Peyer's patch (tissue), 4 donors: Measurements from ENCODE around the gene MOB3B. TPM values are rescaled to one million over a fixed set of nuclear protein-coding genes. Genes with fewer than 3 reads are reported as not detected.

Experiments used
- DNase-seq, 3 donors: peaks; one replicate each; pipeline ENCODE4 v3.0.0-alpha.2; 2017 to 2019
- H3K27ac ChIP-seq, 4 donors: fragments of 200-600 bp; sonication (generic); one replicate each; pipeline ENCODE4 v1.5.1; 2016 to 2019
- H3K27me3 ChIP-seq, 2 donors: fragments of 200-600 bp; sonication (generic); one replicate each; pipeline ENCODE4 v1.5.1; 2019
- H3K36me3 ChIP-seq, 3 donors: fragments of 200-600 bp; sonication (generic); one replicate each; pipeline ENCODE4 v1.5.1; 2016 to 2019
- H3K4me1 ChIP-seq, 4 donors: fragments of 200-600 bp; sonication (generic); one replicate each; pipeline ENCODE4 v1.5.1; 2016 to 2019
- H3K4me3 ChIP-seq, 4 donors: fragments of 200-600 bp; sonication (generic); 1 replicate in 3 of 4; 2 replicates in 1 of 4; pipeline ENCODE4 v1.5.1; 2016 to 2019; ENCODE audit warnings: mild to moderate bottlenecking in 1 of 4
- H3K9me3 ChIP-seq, 4 donors: fragments of 200-600 bp; sonication (generic); one replicate each; pipeline ENCODE4 v1.5.1; 2016 to 2019; ENCODE audit warnings: mild to moderate bottlenecking in 1 of 4
- CTCF ChIP-seq, 6 experiments: fragments of 450-650 bp in 4 of 6; fragments of 200-600 bp in 2 of 6; sonication (generic) in 1 of 6; IDR thresholded peaks; one replicate each; pipeline ENCODE4 v1.5.1; 2017 to 2019; ENCODE audit warnings: antibody characterized with exemption in 6 of 6, mild to moderate bottlenecking in 3 of 6, moderate library complexity in 1 of 6
- POLR2A ChIP-seq, 2 donors: fragments of 450-650 bp; IDR thresholded peaks; one replicate each; pipeline ENCODE4 v1.5.1; 2017; ENCODE audit warnings: antibody characterized with exemption in 2 of 2, mild to moderate bottlenecking in 2 of 2, moderate library complexity in 2 of 2
- total RNA-seq, 4 donors: library from RNA; depleted of rRNA; stranded (reverse); fragments of >200 nt; gene quantifications; one replicate each; pipeline ENCODE4 v1.1.0, GENCODE V29; 2016

MOB3B gene
- total RNA-seq, 4 donors from 2014 or later, result 24.8 to 65.7 (median 36.4) TPM

- no peak overlapping the region for H3K4me3 ChIP-seq
- H3K36me3 ChIP-seq, result no peaks in the 10 kb centered on the region
- no peaks in the 10 kb centered on the region for H3K9me3 ChIP-seq
- TF ChIP-seq POLR2A (IDR thresholded peaks at IDR 0.05), result no peak
- TF ChIP-seq CTCF (IDR thresholded peaks at IDR 0.05), result no peak
- no peak for DNase-seq
- H3K27me3 ChIP-seq, result no peaks in the 10 kb centered on the region
- no peak overlapping the region for H3K27ac ChIP-seq
- H3K4me1 ChIP-seq, result peaks cover 0 to 27% (median 9%) of the 10 kb centered on the region in 4 donors
Observed at GRCh38 chr9:27438522-27438921, 91.1 kb downstream of the MOB3B start.

GRCh38 chr9:27437652-27438373 is 91.8 kb downstream of the MOB3B start:
- DNase-seq, result no peak
- no peaks in the 10 kb centered on the region for H3K36me3 ChIP-seq
- TF ChIP-seq CTCF (IDR thresholded peaks at IDR 0.05) (no peak), POLR2A (IDR thresholded peaks at IDR 0.05) (no peak)
- H3K9me3 ChIP-seq, result no peaks in the 10 kb centered on the region
- H3K27me3 ChIP-seq, result no peaks in the 10 kb centered on the region
- H3K27ac ChIP-seq, result peak overlapping the region in 1 of 4 donors; percentile 25
- no peak overlapping the region for H3K4me3 ChIP-seq
- H3K4me1 ChIP-seq, result peaks cover 0 to 24% (median 7%) of the 10 kb centered on the region in 4 donors

- no peaks in the 10 kb centered on the region for H3K27me3 ChIP-seq
- no peak overlapping the region for H3K4me3 ChIP-seq
- H3K27ac ChIP-seq, result no peak overlapping the region
- TF ChIP-seq CTCF (IDR thresholded peaks at IDR 0.05), result no peak
- no peak for TF ChIP-seq POLR2A (IDR thresholded peaks at IDR 0.05)
- no peaks in the 10 kb centered on the region for H3K9me3 ChIP-seq
- peaks cover 0 to 23% (median 2%) of the 10 kb centered on the region in 4 donors for H3K4me1 ChIP-seq
- no peaks in the 10 kb centered on the region for H3K36me3 ChIP-seq
- DNase-seq, result no peak
Observed at GRCh38 chr9:27436234-27436633, 93.4 kb downstream of the MOB3B start.

- peaks cover 0 to 23% (median 0%) of the 10 kb centered on the region in 4 donors for H3K4me1 ChIP-seq
- H3K36me3 ChIP-seq, result no peaks in the 10 kb centered on the region
Observed at GRCh38 chr9:27433631-27434325, 95.8 kb downstream of the MOB3B start.

GRCh38 chr9:27432308-27432707 is 97.3 kb downstream of the MOB3B start:
- peak overlapping the region in 1 of 4 donors; percentile 66 for H3K27ac ChIP-seq

More at GRCh38 chr9:27433631-27434325, 95.8 kb downstream of the MOB3B start:
- no peak for DNase-seq
- Histone ChIP-seq H3K27me3 (no peaks in the 10 kb centered on the region), H3K9me3 (no peaks in the 10 kb centered on the region), H3K27ac (no peak overlapping the region), H3K4me3 (no peak overlapping the region)
- TF ChIP-seq CTCF (IDR thresholded peaks at IDR 0.05) (no peak), POLR2A (IDR thresholded peaks at IDR 0.05) (no peak)

More at GRCh38 chr9:27432308-27432707, 97.3 kb downstream of the MOB3B start:
- no peak for TF ChIP-seq CTCF (IDR thresholded peaks at IDR 0.05)
- no peak for TF ChIP-seq POLR2A (IDR thresholded peaks at IDR 0.05)
- peaks cover 0 to 23% (median 0%) of the 10 kb centered on the region in 4 donors for H3K4me1 ChIP-seq
- no peak for DNase-seq
- H3K27me3 ChIP-seq, result no peaks in the 10 kb centered on the region
- H3K9me3 ChIP-seq, result no peaks in the 10 kb centered on the region
- H3K36me3 ChIP-seq, result no peaks in the 10 kb centered on the region
- H3K4me3 ChIP-seq, result no peak overlapping the region
